Osteoblast (primary cell): ENCODE data around the gene HSF5. TPM values are rescaled to one million over a fixed set of nuclear protein-coding genes. Genes with fewer than 3 reads are reported as not detected.

Experiments
- DNase-seq: peaks from one replicate; pipeline ENCODE4 v3.0.0; 2011; ENCODE audit warnings: low spot score, mixed read lengths; ENCODE audit not compliant: insufficient read length; ENCODE audit errors: missing footprints
- H2AFZ ChIP-seq: 2 replicates; pipeline ENCODE4 v1.6.0; 2011; ENCODE audit warnings: mild to moderate bottlenecking, low read length
- H3K27ac ChIP-seq: 2 replicates; pipeline ENCODE4 v1.5.1; 2011; ENCODE audit warnings: mild to moderate bottlenecking, low read depth, low read length, moderate library complexity
- H3K27me3 ChIP-seq: 2 replicates; pipeline ENCODE4 v1.6.0; 2012; ENCODE audit warnings: mild to moderate bottlenecking, control low read depth, inconsistent platforms, low read length, moderate library complexity; ENCODE audit not compliant: insufficient read depth
- H3K36me3 ChIP-seq: 2 replicates; pipeline ENCODE4 v1.5.1; 2011; ENCODE audit warnings: mild to moderate bottlenecking, low read length, control low read depth, moderate library complexity; ENCODE audit not compliant: insufficient read depth
- H3K4me1 ChIP-seq: 2 replicates; pipeline ENCODE4 v1.5.1; 2011; ENCODE audit warnings: mild to moderate bottlenecking, low read length, control low read depth, moderate library complexity; ENCODE audit not compliant: insufficient read depth
- H3K4me2 ChIP-seq: 2 replicates; pipeline ENCODE4 v1.6.0; 2011; ENCODE audit warnings: mild to moderate bottlenecking, low read length; ENCODE audit not compliant: insufficient read depth
- H3K4me3 ChIP-seq: fragments of 200-600 bp; sonication (generic); 3 replicates; pipeline ENCODE4 v1.5.1; 2012; ENCODE audit warnings: mild to moderate bottlenecking, low read length, inconsistent platforms; ENCODE audit not compliant: insufficient read depth
- H3K79me2 ChIP-seq: 2 replicates; pipeline ENCODE4 v1.6.0; 2012; ENCODE audit warnings: mild to moderate bottlenecking, low read length, control low read depth, inconsistent platforms; ENCODE audit not compliant: insufficient read depth
- H3K9me3 ChIP-seq: 2 replicates; pipeline ENCODE4 v1.5.1; 2011; ENCODE audit warnings: low read depth, low read length, control low read depth
- H4K20me1 ChIP-seq: 2 replicates; pipeline ENCODE4 v1.6.0; 2012; ENCODE audit warnings: mild to moderate bottlenecking, low read length, control low read depth; ENCODE audit not compliant: insufficient read depth
- total RNA-seq: library from RNA; depleted of rRNA; stranded (reverse); fragments of >200 nt; gene quantifications from 2 replicates; pipeline ENCODE4 v1.2.3, GENCODE V29; 2012
- TF ChIP-seq, protein P1 (sequence below): IDR thresholded peaks from 2 replicates; pipeline ENCODE4 v1.5.1; 2011; ENCODE audit warnings: mild to moderate bottlenecking, low read depth, low read length, moderate library complexity; ENCODE audit errors: extremely low read depth

Gene HSF5
- total RNA-seq, 1 donor = under 0.01 TPM

DNA sequence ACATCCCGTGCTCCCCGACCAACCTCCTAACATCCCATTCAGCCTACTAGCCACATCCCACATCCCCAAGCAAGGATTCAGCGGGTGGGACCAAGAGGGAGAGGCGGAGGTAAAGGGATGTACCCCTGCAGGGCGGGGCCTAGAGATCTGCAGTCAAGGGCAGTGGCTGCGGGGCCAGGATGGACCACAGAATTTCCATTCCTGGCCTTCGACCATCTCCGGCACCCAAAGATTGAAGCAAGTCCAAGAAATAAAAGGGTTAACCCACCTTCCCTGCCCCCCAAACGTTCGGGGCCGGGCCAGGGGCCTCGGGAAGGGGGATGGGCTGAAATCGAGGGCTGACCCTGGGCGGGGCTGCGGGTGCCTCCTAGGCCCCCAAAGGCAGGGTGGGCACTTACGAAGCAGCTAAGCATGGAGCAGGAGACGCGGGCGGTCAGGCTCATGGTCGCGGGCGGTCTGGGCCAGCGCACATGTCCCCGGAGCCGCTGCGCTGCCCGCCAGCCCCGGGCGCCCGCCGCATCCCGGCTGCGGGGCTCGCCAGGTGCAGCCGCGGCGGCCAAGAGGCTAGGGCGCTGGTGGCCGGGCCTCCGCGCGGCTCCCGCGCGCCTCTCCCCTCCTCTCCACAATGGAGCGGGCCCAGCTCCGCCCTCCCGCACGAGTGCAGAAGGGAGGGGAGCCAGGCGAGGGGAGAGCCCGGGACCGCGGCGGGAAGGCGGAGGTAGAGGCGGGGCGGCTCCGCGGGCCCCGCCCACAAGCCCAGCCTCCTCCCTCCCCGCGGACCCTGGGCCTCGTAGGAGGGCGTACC, 26.0 kb upstream of the HSF5 start, which contains the start of gene MTMR4:
Gene MTMR4, minus strand, starts transcription at position 674 of the 805 bp plus-strand sequence. Its CDS starts 231 bp downstream, at position 443.
- Histone ChIP-seq H3K79me2 (peaks cover 10% of the 10 kb centered on the region), H3K4me3 (peak within 1 kb of the TSS; percentile 77), H3K27ac (peak within 1 kb of the TSS; percentile 29), H2AFZ (peak within 1 kb of the TSS; percentile 80), H3K4me1 (peaks cover 19% of the 10 kb centered on the region), H3K9me3 (no peaks in the 10 kb centered on the region), H3K27me3 (no peaks in the 10 kb centered on the region), H3K4me2 (peak within 1 kb of the TSS; percentile 87), H3K36me3 (peaks cover 26% of the 10 kb centered on the region), H4K20me1 (peaks cover 10% of the 10 kb centered on the region)
- DNase-seq = peak; percentile 97
- TF ChIP-seq, protein P1, sequence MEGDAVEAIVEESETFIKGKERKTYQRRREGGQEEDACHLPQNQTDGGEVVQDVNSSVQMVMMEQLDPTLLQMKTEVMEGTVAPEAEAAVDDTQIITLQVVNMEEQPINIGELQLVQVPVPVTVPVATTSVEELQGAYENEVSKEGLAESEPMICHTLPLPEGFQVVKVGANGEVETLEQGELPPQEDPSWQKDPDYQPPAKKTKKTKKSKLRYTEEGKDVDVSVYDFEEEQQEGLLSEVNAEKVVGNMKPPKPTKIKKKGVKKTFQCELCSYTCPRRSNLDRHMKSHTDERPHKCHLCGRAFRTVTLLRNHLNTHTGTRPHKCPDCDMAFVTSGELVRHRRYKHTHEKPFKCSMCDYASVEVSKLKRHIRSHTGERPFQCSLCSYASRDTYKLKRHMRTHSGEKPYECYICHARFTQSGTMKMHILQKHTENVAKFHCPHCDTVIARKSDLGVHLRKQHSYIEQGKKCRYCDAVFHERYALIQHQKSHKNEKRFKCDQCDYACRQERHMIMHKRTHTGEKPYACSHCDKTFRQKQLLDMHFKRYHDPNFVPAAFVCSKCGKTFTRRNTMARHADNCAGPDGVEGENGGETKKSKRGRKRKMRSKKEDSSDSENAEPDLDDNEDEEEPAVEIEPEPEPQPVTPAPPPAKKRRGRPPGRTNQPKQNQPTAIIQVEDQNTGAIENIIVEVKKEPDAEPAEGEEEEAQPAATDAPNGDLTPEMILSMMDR = no peak

- H3K36me3 ChIP-seq = peaks cover 34% of the 10 kb centered on the region
- no peak overlapping the region for H3K27ac ChIP-seq
- H3K4me1 ChIP-seq = peaks cover 15% of the 10 kb centered on the region
- TF ChIP-seq, protein P1 = no peak
- peaks cover 10% of the 10 kb centered on the region for H3K79me2 ChIP-seq
- peaks cover 10% of the 10 kb centered on the region for H4K20me1 ChIP-seq
- no peaks in the 10 kb centered on the region for H3K27me3 ChIP-seq
- no peaks in the 10 kb centered on the region for H3K9me3 ChIP-seq
- no peak for DNase-seq
- peak overlapping the region; percentile 87 for H3K4me2 ChIP-seq
- H2AFZ ChIP-seq = peak overlapping the region; percentile 80
- peak overlapping the region; percentile 77 for H3K4me3 ChIP-seq
Measured at GRCh38 chr17:58513267-58513964, 25.2 kb upstream of the HSF5 start.

DNA sequence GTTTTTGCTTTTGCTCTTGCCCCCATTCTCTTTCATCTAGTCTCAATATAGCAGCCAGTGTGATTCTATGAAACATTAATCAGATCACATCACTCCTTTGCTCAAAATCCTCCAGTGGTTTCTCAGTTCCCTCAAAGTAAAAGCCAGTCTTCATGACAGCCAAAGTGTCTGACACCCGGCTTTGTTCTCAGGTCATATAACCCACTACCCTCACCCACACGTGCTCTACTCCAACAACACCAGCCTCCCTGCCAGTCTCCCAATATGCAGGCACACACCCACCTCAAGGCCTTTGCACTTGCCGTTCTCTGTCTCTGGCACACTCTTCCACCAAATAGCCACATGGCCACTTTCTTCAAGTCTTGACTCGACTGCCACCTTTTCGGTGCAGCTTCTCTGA, 21.9 kb upstream of the HSF5 start:
- Histone ChIP-seq H3K9me3 (no peaks in the 10 kb centered on the region), H3K4me1 (peaks cover 17% of the 10 kb centered on the region), H4K20me1 (peaks cover 10% of the 10 kb centered on the region), H3K4me2 (no peak overlapping the region), H3K27me3 (no peaks in the 10 kb centered on the region), H3K79me2 (peaks cover 10% of the 10 kb centered on the region), H2AFZ (no peak overlapping the region), H3K27ac (no peak overlapping the region), H3K36me3 (peaks cover 50% of the 10 kb centered on the region), H3K4me3 (no peak overlapping the region)
- DNase-seq = no peak
- TF ChIP-seq, protein P1 = no peak
